Activated CD4-positive, alpha-beta T cell treated with anti-CD3 and anti-CD28 coated beads, Interleukin-2, amount 50 U/mL, for 48 hours (primary cell): ENCODE data around the gene CST9L.

Source experiments
- DNase-seq, 2 experiments: peaks; one replicate each; pipeline ENCODE4 v3.0.0-alpha.2; 2020

Gene CST9L

DNA sequence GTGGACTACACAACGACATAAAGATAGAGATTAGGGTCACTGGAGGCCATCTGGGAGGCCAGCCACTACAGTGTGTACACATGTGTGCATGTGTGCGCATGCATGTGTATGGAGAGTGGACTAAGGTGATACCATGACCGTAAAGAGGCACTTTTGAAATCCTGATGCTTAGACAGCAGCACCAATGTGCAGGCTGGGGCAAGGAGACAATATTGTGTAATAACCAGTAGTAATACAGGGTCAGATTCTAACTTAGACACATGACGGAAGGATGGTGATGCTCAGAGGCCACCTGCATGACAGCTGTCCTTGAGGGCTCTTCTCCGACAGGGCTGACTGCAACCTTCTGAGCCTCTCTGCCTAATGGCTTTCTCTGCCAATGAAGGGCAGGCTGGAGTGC lies 25.5 kb downstream of the CST9L start:
- DNase-seq, result no peak

DNA sequence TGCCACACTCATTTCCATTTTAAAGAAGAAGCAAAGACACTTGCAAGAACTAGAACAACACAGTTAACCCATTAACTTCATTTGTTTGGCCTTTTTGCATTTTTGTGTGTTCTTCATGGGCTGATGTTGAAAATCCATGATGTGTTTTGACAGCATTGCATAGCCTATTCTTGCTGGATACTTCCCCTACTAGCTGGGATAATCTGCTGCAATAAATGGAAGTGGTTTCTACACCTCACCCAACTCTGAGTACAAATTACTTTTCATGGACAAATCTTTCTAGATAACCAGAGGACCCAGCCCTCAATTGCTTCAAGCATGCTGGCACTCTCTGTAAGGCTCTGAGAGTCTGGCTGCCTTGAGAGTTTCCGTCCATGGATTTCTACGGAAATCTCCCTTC lies 26.5 kb downstream of the CST9L start:
- no peak for DNase-seq

- no peak for DNase-seq
These were observed 27.0 kb downstream of the CST9L start for GRCh38 chr20:23541330-23541729.

GRCh38 chr20:23540624-23541023 lies 27.7 kb downstream of the CST9L start:
- no peak for DNase-seq

DNA sequence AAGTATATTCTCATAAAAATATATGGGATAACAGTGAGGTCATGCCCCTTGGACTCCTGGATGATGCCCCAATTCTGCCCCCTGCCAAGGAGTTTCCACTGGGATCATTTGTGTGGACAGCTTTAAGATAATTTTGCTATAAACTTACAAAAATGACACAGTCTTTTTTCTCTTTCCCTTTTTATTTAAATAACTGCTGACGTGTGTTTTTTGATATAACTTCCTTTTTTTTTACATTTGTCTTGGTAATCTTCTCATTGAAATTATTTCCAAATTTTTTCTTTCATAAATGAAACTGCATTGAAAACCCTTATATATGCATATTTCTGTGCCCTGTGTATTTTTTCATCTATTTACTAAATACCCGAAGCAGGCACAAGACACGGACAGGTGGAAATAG lies 31.3 kb downstream of the CST9L start:
- no peak for DNase-seq

DNA sequence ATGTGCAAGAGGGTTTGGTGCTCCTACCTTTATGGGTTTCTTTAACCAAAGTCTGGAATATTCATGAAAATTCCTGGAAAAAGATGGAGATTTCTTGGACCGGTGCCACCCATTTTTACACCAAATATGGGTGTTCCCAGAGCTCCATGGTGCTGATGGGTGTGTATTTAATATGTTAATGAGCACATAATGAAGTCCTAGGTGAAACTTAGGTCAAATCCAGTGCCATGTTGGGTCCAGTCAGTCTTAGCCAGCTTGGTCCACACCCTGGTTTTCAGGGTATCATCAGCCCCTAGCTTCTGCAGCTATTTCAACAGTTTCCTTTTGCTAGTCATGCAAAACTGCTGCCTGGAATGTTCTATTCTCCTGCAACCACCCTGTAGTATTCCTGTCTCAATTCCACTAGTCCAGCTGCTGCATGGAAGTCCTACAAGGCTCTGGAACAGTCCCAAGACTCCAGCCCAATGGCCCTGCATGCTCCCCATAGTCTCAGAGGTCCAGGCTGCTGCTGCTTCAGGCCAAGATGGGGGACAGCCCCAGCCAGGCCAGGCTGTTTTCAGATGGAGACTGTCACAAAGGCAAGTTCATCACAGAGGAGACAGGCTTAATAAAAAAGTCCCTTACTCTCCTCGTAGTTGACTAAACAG lies 31.8 kb downstream of the CST9L start:
- DNase-seq, result no peak

DNA sequence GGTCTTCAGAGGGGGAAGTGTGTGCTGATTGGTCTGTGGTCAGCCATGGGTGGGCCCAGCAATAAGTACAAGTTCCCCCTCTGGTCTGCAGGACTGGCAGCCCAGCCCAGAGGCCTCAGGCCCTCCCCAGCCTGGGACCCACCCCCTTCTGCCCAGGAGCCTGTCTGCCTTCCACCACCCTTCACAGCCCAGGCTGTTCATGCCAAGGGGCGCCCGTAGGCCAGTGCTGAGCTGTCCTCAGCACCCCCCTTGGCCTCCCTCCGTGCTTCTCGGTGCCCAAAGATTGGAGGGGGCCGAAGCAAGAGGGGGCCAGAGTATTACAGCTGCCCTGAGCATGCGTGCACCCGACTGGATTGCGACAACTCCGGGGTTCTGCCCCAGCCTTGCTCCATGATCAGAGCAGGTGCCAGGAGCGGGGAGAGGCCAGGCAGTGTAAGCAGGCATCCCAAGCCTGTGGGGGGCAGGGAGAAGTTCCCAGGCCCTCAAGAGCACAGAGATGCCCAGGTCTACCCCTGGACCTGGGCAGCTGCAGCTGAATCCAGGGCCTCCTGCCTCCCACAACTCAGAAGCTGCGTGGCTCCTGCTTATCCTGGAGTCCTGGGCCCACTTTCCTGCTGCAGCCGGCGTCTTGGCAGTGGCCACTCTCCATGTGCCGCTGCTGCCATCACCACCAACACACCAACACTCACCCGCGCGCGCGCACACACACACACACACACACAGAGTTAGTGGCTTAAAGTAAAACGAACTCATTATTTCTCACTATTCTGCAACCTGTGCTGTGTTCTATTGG lies 33.3 kb downstream of the CST9L start:
- DNase-seq, result no peak

DNA sequence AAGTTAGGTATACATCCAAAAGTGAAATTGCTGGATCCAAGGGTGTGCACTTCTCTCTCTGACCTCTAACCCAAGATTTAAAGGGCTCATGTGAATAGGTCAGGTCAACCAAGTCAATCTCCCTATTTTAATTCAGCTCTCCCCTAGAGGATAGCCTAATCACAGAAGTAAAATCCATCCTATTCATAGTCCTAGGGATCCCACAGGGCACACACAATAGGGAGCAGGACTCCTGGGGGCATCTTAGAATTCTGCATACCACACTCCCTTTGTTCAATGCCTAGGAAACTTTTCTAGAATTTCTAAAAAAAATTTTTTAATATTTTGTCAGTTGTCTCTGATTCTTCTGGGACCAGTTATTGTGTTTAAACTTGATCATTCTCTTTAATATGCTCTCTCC lies 35.1 kb downstream of the CST9L start:
- no peak for DNase-seq

GRCh38 chr20:23532533-23532932 lies 35.8 kb downstream of the CST9L start:
- no peak for DNase-seq

GRCh38 chr20:23530937-23531567 lies 37.2 kb downstream of the CST9L start:
- no peak for DNase-seq

GRCh38 chr20:23528867-23529431 lies 39.3 kb downstream of the CST9L start:
- no peak for DNase-seq

- DNase-seq, result no peak
These were observed 41.4 kb downstream of the CST9L start for GRCh38 chr20:23526850-23527249.

- no peak for DNase-seq
These were observed 44.1 kb downstream of the CST9L start for GRCh38 chr20:23524146-23524545.

DNA sequence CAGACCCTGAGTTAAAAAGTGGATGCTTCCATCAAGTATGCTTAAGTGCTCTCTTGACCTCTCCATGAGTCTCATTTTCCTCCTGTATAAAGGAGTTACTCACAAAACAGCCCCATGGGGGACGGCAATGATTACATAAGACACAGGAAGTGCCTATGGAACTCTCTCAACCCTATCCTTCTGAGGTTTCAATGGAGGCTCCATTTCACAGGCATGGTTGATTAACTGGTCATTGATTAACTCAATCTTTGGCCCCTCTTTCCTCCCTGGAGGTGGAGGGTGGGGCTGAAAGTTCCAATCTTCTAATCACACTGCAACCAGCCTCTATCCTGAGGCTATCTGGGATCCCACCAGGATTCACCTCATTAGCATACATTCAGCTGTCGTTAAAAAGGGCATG lies 48.1 kb downstream of the CST9L start:
- DNase-seq, result no peak

DNA sequence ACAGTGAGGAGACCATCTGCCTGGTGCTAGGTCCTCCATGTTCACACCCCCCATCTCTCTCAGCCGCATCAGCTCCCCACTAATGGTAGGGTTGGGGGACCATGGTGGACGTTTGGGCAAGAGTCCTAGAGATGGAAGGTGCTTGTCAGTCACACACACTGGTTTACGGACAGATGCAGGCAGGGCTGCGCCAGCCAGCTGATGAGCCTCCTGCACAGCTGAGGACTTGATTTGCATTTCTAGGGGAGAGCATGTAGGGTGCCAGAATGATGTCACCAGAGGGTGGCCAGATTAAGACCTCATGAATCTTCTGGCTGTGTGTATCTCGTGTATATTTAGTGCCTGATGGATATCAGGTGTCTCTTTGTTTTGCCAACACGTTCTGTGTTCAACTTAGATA lies 48.7 kb downstream of the CST9L start:
- DNase-seq, result no peak

GRCh38 chr20:23517719-23518118 lies 50.6 kb downstream of the CST9L start:
- DNase-seq, result no peak

GRCh38 chr20:23515250-23515939 lies 52.9 kb downstream of the CST9L start:
- no peak for DNase-seq

GRCh38 chr20:23514848-23515247 lies 53.4 kb downstream of the CST9L start:
- DNase-seq, result no peak
